OCI-LY7 (cell line): ENCODE data around the gene LUC7L. TPM values are rescaled to one million over a fixed set of nuclear protein-coding genes. Genes with fewer than 3 reads are reported as not detected.
A peak's percentile ranks its signal among the peaks of the same experiment; 100 is the strongest.

Experiments used
- BruUV-seq: library from RNA; stranded (reverse); fragments of 400-500 nt; replicated peaks from 2 replicates; lab custom pipeline; 2021; lab: Mats Ljungman, UMichigan
- CTCF ChIA-PET: fragments of 300-600 bp; sonication (Branson Sonifier 250); formaldehyde crosslinking; loops from one replicate; lab custom pipeline; 2022; ENCODE audit warnings: antibody characterized with exemption; ENCODE audit not compliant: unreplicated experiment; lab: Charles Lee
- POLR2A ChIA-PET: fragments of 300-600 bp; sonication (Branson Sonifier 250); formaldehyde crosslinking; loops from one replicate; lab custom pipeline; 2022; ENCODE audit warnings: antibody characterized with exemption; lab: Charles Lee
- DNase-seq: peaks from one replicate; pipeline ENCODE4 v3.0.0-alpha.2; 2015; ENCODE audit warnings: low spot score
- H2AFZ ChIP-seq: fragments of 200-600 bp; sonication (generic), shearing (Covaris generic); 2 replicates; pipeline ENCODE4 v1.6.1; 2014; ENCODE audit warnings: mild to moderate bottlenecking, antibody characterized with exemption, low read length, moderate library complexity
- H3K27ac ChIP-seq: fragments of 200-600 bp; sonication (generic); 2 replicates; pipeline ENCODE4 v1.5.1; 2014; ENCODE audit warnings: mixed run types, low read depth, mild to moderate bottlenecking, moderate library complexity, low read length, inconsistent platforms; ENCODE audit not compliant: poor library complexity, severe bottlenecking
- H3K36me3 ChIP-seq: fragments of 200-600 bp; sonication (generic); 2 replicates; pipeline ENCODE4 v1.6.1; 2014; ENCODE audit warnings: mild to moderate bottlenecking, antibody characterized with exemption, low read length, moderate library complexity, mixed read lengths; ENCODE audit not compliant: insufficient read depth
- H3K4me1 ChIP-seq: fragments of 200-600 bp; sonication (generic); 2 replicates; pipeline ENCODE4 v1.5.1; 2014; ENCODE audit warnings: mild to moderate bottlenecking, low read length; ENCODE audit not compliant: insufficient read depth, poor library complexity, severe bottlenecking
- H3K4me2 ChIP-seq: fragments of 200-600 bp; sonication (generic); 2 replicates; pipeline ENCODE4 v1.6.1; 2014; ENCODE audit warnings: mild to moderate bottlenecking, low read length
- H3K4me3 ChIP-seq: fragments of 200-600 bp; sonication (generic); 2 replicates; pipeline ENCODE4 v1.5.1; 2014; ENCODE audit warnings: mild to moderate bottlenecking, low read depth, low read length; ENCODE audit not compliant: poor library complexity, severe bottlenecking
- H3K79me2 ChIP-seq: fragments of 200-600 bp; sonication (generic); 2 replicates; pipeline ENCODE4 v1.6.1; 2016; ENCODE audit warnings: low read depth, mild to moderate bottlenecking, low read length, moderate library complexity, mixed read lengths; ENCODE audit not compliant: insufficient read depth
- H3K9me2 ChIP-seq: fragments of 200-600 bp; sonication (generic); 2 replicates; pipeline ENCODE4 v1.6.1; 2016; ENCODE audit warnings: mild to moderate bottlenecking, low read length, mixed read lengths; ENCODE audit not compliant: insufficient read depth
- H3K9me3 ChIP-seq: fragments of 200-600 bp; sonication (generic); 2 replicates; pipeline ENCODE4 v1.6.1; 2014; ENCODE audit warnings: mild to moderate bottlenecking, mixed run types, low read length, mixed read lengths
- H4K20me1 ChIP-seq: fragments of 200-600 bp; sonication (generic); 2 replicates; pipeline ENCODE4 v1.6.1; 2014; ENCODE audit warnings: mild to moderate bottlenecking, antibody characterized with exemption, low read length, moderate library complexity, mixed read lengths; ENCODE audit not compliant: insufficient read depth
- CTCF ChIP-seq: fragments of 200-600 bp; sonication (generic); conservative IDR thresholded peaks from 2 replicates; pipeline ENCODE4 v1.5.1; 2014; ENCODE audit warnings: mild to moderate bottlenecking, antibody characterized with exemption, low read length, moderate library complexity, mixed read lengths
- EZH2phosphoT487 ChIP-seq: fragments of 200-600 bp; sonication (generic); IDR thresholded peaks from 2 replicates; pipeline ENCODE4 v1.6.1; 2018; ENCODE audit warnings: low read depth, borderline replicate concordance, mild to moderate bottlenecking, mixed run types, antibody characterized with exemption, low read length, moderate library complexity, mixed read lengths
- intact Hi-C: fragments of 100-400 bp; cut with micrococcal nuclease; formaldehyde crosslinking; loops from one replicate; pipeline ENCODE4 v1.10.0; 2022; ENCODE audit not compliant: unreplicated experiment
- total RNA-seq, 2 experiments: library from RNA; depleted of rRNA in 1 of 2; stranded (reverse); fragments of >200 nt in 1 of 2; shearing (Covaris generic) in 1 of 2; gene quantifications; 2 replicates each; pipeline ENCODE4 v1.2.3, GENCODE V29; 2014 to 2022

The LUC7L gene
- total RNA-seq, 2 experiments from 2014 or later, result 81.4 to 90.5 TPM

DNA sequence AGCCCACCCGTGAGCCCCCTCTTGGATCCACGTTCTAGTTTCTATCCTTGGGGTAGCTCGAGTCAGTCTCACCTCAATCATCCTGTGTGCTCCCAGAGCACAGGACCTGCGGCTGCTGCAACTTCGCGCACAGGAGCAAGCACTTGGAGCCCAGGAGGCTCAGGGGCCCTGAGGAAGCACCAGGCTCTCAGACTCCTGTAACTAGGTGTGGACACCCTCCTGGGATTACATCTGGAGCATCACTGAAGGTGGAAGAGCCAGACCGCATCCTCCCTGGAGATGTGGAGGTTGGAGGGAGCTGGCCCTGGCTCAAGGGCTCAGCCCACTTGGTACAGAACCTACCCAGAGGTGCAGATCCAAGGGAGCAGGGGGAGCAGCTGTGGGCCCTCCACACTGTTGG, 46.2 kb downstream of the LUC7L start:
- BruUV-seq, result TSS peak; percentile 77
- peaks cover 37% of the 10 kb centered on the region for H3K36me3 ChIP-seq
- no peak overlapping the region for H3K27ac ChIP-seq
- no peak for TF ChIP-seq EZH2phosphoT487
- TF ChIP-seq CTCF, result no peak
- no peak overlapping the region for H3K4me2 ChIP-seq
- no peak for DNase-seq
- no peak overlapping the region for H3K4me3 ChIP-seq
- no peaks in the 10 kb centered on the region for H3K9me2 ChIP-seq
- POLR2A ChIA-PET, result no interaction called here
- H2AFZ ChIP-seq, result no peak overlapping the region
- intact Hi-C loops, result loop anchor here (1.0 kb wide), 1 partner anchor 76 kb away; no protein-coding TSS in a partner anchor
- CTCF ChIA-PET, result no interaction called here
- no peaks in the 10 kb centered on the region for H3K79me2 ChIP-seq
- no peaks in the 10 kb centered on the region for H3K9me3 ChIP-seq
- H3K4me1 ChIP-seq, result peaks cover 4% of the 10 kb centered on the region
- H4K20me1 ChIP-seq, result no peaks in the 10 kb centered on the region

- H3K27ac ChIP-seq, result no peak overlapping the region
- CTCF ChIA-PET, result no interaction called here
- H3K9me3 ChIP-seq, result no peaks in the 10 kb centered on the region
- no peaks in the 10 kb centered on the region for H3K79me2 ChIP-seq
- no peak overlapping the region for H3K4me3 ChIP-seq
- no peak overlapping the region for H2AFZ ChIP-seq
- H3K4me1 ChIP-seq, result peaks cover 4% of the 10 kb centered on the region
- DNase-seq, result no peak
- H3K9me2 ChIP-seq, result no peaks in the 10 kb centered on the region
- TF ChIP-seq EZH2phosphoT487 (no peak), CTCF (peak; percentile 91)
- no TSS peak for BruUV-seq
- no peak overlapping the region for H3K4me2 ChIP-seq
- POLR2A ChIA-PET, result interaction anchor here (1.3 kb wide), 1 partner anchor 13 kb away, joined by 3 read pairs; no protein-coding TSS in a partner anchor
- intact Hi-C loops, result loop anchor here (1.0 kb wide), 1 partner anchor 64 kb away; no protein-coding TSS in a partner anchor
- peaks cover 26% of the 10 kb centered on the region for H3K36me3 ChIP-seq
- no peaks in the 10 kb centered on the region for H4K20me1 ChIP-seq
These were observed 47.7 kb downstream of the LUC7L start for GRCh38 chr16:181565-182021.
